Measurements from ENCODE around the gene CDC42BPG. TPM values are rescaled to one million over a fixed set of nuclear protein-coding genes. Genes with fewer than 3 reads are reported as not detected.

CDC42BPG gene
- total and polyA plus RNA-seq, 9 of the 15 experiments (the other 6 are each of a cell fraction or from before 2014, with no cell fraction given) = 0.04 to 8.8 (median 2.1) TPM

DNA sequence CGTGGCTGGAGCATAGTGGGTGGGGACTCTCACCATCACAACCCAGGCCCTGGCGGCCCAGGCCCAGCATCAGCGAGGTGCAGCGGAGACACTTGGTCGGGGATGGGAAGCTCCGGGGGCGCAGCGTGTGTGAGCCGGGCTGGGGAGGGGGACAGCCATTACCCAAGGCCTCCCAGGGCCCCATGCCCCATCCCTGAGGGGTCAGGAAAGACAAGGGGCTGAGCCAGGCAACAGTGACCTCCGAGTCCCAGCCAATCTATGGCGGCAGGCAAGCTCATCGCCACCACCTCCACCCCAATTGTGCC lies 11.3 kb downstream of the CDC42BPG start (continued):
- TF ChIP-seq, protein P1, sequence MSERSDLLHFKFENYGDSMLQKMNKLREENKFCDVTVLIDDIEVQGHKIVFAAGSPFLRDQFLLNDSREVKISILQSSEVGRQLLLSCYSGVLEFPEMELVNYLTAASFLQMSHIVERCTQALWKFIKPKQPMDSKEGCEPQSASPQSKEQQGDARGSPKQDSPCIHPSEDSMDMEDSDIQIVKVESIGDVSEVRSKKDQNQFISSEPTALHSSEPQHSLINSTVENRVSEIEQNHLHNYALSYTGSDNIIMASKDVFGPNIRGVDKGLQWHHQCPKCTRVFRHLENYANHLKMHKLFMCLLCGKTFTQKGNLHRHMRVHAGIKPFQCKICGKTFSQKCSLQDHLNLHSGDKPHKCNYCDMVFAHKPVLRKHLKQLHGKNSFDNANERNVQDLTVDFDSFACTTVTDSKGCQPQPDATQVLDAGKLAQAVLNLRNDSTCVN (CRISPR knock-in tag; IDR thresholded peaks at IDR 0.05) = no peak
- no peak for TF ChIP-seq ILF3 (IDR thresholded peaks at IDR 0.05; ENCODE audit: borderline replicate concordance)
- TF ChIP-seq MIER1 (IDR thresholded peaks at IDR 0.05; ENCODE audit: low read depth) = no peak
- TF ChIP-seq, protein P2, sequence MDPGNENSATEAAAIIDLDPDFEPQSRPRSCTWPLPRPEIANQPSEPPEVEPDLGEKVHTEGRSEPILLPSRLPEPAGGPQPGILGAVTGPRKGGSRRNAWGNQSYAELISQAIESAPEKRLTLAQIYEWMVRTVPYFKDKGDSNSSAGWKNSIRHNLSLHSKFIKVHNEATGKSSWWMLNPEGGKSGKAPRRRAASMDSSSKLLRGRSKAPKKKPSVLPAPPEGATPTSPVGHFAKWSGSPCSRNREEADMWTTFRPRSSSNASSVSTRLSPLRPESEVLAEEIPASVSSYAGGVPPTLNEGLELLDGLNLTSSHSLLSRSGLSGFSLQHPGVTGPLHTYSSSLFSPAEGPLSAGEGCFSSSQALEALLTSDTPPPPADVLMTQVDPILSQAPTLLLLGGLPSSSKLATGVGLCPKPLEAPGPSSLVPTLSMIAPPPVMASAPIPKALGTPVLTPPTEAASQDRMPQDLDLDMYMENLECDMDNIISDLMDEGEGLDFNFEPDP (CRISPR knock-in tag; IDR thresholded peaks at IDR 0.05) = no peak
- TF ChIP-seq, protein P3, sequence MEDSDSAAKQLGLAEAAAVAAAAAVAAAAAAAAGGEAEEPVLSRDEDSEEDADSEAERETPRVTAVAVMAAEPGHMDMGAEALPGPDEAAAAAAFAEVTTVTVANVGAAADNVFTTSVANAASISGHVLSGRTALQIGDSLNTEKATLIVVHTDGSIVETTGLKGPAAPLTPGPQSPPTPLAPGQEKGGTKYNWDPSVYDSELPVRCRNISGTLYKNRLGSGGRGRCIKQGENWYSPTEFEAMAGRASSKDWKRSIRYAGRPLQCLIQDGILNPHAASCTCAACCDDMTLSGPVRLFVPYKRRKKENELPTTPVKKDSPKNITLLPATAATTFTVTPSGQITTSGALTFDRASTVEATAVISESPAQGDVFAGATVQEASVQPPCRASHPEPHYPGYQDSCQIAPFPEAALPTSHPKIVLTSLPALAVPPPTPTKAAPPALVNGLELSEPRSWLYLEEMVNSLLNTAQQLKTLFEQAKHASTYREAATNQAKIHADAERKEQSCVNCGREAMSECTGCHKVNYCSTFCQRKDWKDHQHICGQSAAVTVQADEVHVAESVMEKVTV (CRISPR knock-in tag; IDR thresholded peaks at IDR 0.05) = no peak

All from K562 (cell line).